IPS-20b (cell line): ENCODE results near the gene PRTG.
"Not testable (repeated sequence)": the region's sequence is repeated elsewhere in the genome, so short reads cannot be mapped to it uniquely, and the experiment has no call there.

Experiments
- H3K27ac ChIP-seq: one replicate; pipeline ENCODE4 v1.5.1; 2013; ENCODE audit warnings: low read length
- H3K27me3 ChIP-seq: 2 replicates; pipeline ENCODE4 v1.6.1; 2013; ENCODE audit warnings: mild to moderate bottlenecking, low read length, inconsistent platforms; ENCODE audit not compliant: insufficient read depth
- H3K36me3 ChIP-seq: 2 replicates; pipeline ENCODE4 v1.6.1; 2013; ENCODE audit warnings: low read depth, mild to moderate bottlenecking, inconsistent platforms, low read length, moderate library complexity; ENCODE audit not compliant: insufficient read depth
- H3K4me1 ChIP-seq: 2 replicates; pipeline ENCODE4 v1.6.1; 2013; ENCODE audit warnings: mild to moderate bottlenecking, control low read depth, inconsistent platforms, low read length, moderate library complexity; ENCODE audit not compliant: insufficient read depth
- H3K4me3 ChIP-seq: 2 replicates; pipeline ENCODE4 v1.5.1; 2013; ENCODE audit warnings: mild to moderate bottlenecking, low read length, inconsistent platforms
- H3K9ac ChIP-seq: 2 replicates; pipeline ENCODE4 v1.6.1; 2013; ENCODE audit warnings: low read depth, mild to moderate bottlenecking, inconsistent platforms, low read length, moderate library complexity
- H3K9me3 ChIP-seq: 2 replicates; pipeline ENCODE4 v1.6.1; 2013; ENCODE audit warnings: mild to moderate bottlenecking, low read depth, low read length, inconsistent platforms; ENCODE audit not compliant: insufficient read depth

The PRTG gene

DNA sequence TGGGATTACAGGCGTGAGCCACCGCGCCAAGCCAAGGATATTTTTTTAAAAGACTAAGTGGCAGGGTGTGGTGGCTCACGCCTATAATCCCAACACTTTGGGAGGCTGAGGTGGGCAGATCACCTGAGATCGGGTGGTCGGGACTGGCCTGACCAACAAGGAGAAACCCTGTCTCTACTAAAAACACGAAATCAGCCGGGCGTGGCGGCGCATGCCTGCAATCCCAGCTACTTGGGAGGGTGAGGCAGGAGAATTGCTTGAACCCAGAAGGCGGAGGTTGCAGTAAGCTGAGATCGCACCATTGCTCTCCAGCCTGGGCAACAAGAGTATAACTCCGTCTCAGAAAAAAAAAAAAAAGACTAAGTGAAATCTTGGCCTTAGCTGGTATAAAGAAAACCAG, 49.8 kb downstream of the PRTG start:
- H3K27me3 ChIP-seq, H3K4me3 ChIP-seq, H3K36me3 ChIP-seq, H3K27ac ChIP-seq, H3K9me3 ChIP-seq, H3K9ac ChIP-seq: not testable (repeated sequence)
- peaks cover 25% of the 10 kb centered on the region; the same call in 1 of the 2 replicates for H3K4me1 ChIP-seq

DNA sequence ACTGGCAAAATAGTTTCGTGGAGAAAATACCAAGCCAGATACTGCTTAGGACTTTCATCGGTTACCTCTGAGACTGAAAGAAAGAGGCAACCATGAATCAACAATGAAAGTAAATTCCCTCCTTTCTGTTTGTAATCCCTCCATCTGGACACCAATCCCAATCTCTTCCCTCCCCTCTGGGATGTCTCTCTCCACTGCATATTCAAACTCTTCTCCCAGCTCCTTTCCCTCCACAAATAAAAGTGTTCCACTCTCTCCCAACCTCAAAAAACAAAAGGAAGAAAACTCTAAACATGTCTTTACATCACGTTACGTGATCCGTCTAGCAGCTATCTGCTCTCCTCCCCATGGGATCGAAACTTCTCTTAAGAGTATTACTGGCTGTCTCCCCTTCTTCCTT, 55.2 kb downstream of the PRTG start:
- Histone ChIP-seq H3K27ac (no peak overlapping the region), H3K4me1 (no peaks in the 10 kb centered on the region), H3K36me3 (no peaks in the 10 kb centered on the region), H3K27me3 (no peaks in the 10 kb centered on the region), H3K9me3 (no peaks in the 10 kb centered on the region), H3K4me3 (no peak overlapping the region), H3K9ac (no peak overlapping the region)

DNA sequence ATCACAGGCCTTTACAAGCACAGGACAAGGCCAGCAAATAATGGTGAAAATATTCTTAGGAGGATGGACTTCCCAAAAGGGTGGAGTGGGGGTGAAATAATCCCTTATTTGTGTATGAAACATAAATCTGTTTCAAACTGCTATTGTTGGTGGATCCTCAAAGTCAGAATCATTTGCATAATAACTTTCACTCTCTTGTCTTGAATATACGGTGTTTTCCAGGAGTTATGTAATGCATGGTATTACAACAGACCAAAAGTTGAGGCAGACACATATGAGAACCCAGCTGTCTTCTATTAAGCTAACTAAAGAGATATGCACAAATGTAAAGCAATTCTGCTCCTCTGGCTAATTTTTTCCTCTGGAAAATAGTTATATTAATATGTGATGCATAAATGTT, 57.7 kb downstream of the PRTG start:
- Histone ChIP-seq H3K4me1 (no peaks in the 10 kb centered on the region), H3K36me3 (no peaks in the 10 kb centered on the region), H3K4me3 (no peak overlapping the region), H3K27me3 (no peaks in the 10 kb centered on the region), H3K27ac (no peak overlapping the region), H3K9me3 (no peaks in the 10 kb centered on the region), H3K9ac (no peak overlapping the region)

DNA sequence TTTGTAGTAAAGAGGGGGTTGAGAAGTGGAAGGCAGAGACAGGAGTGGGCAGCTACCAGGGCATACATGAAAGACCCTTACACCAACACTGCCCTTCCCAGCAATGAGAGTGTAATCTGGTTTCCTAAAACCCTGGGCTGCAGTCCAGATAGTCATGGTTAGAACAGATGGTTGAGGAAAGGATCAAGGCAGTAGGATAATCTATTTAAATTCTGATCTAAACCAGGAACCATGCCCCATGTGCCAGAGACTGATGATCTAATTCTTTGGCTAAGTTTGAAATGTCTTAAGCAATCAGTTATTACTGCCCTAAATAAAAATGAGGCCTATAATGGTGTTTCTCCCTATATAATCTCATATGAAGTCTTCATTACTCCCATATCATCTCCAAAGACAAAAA, 59.6 kb downstream of the PRTG start:
- Histone ChIP-seq H3K27ac (no peak overlapping the region), H3K27me3 (no peaks in the 10 kb centered on the region), H3K4me3 (no peak overlapping the region), H3K9ac (no peak overlapping the region), H3K4me1 (no peaks in the 10 kb centered on the region), H3K36me3 (no peaks in the 10 kb centered on the region), H3K9me3 (no peaks in the 10 kb centered on the region)

DNA sequence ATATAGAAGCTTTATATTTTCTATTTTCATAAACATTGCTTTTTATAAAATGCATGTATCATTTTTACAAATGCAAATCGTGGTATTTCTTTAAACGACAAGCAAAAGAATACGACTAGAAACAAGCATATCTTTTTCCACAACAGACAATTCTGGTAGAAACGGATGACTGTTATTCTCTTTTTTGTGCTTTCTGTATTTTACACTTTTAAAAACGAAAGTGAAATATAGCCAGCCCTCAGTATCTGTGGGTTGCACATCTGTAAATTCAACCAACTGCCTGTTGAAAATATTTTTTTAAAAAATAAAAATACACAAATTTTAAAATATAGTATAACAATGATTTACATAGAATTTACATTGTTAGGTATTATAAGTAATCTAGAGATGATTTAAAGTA, 61.3 kb downstream of the PRTG start:
- no peak overlapping the region for H3K9ac ChIP-seq
- H3K4me1 ChIP-seq, result peaks cover 3% of the 10 kb centered on the region; the same call in 1 of the 2 replicates
- no peak overlapping the region for H3K4me3 ChIP-seq
- H3K27ac ChIP-seq, result no peak overlapping the region
- no peaks in the 10 kb centered on the region for H3K9me3 ChIP-seq
- H3K36me3 ChIP-seq, result no peaks in the 10 kb centered on the region
- H3K27me3 ChIP-seq, result no peaks in the 10 kb centered on the region

DNA sequence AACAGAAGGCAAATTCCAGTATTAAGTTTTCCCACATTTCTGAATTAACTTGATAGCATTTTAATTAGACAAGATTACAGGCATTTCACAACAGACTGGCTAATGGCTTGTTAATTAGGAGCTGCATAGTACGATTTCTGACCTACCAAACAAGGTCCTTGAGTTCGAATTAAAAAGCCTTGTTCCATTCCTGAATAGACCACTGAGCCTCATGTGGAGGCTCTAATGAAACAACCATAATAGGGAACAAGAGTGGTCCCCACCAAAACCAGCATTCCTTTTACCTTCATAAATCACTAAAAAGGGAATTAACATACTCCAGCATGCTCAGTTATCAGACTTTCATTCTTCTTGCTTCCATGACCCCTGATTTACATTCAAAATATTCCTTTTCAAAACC, 66.4 kb downstream of the PRTG start:
- H3K9ac ChIP-seq, result no peak overlapping the region
- H3K9me3 ChIP-seq, result no peaks in the 10 kb centered on the region
- no peaks in the 10 kb centered on the region for H3K36me3 ChIP-seq
- no peak overlapping the region for H3K4me3 ChIP-seq
- no peaks in the 10 kb centered on the region for H3K27me3 ChIP-seq
- peaks cover 13% of the 10 kb centered on the region; the same call in 1 of the 2 replicates for H3K4me1 ChIP-seq
- no peak overlapping the region for H3K27ac ChIP-seq

DNA sequence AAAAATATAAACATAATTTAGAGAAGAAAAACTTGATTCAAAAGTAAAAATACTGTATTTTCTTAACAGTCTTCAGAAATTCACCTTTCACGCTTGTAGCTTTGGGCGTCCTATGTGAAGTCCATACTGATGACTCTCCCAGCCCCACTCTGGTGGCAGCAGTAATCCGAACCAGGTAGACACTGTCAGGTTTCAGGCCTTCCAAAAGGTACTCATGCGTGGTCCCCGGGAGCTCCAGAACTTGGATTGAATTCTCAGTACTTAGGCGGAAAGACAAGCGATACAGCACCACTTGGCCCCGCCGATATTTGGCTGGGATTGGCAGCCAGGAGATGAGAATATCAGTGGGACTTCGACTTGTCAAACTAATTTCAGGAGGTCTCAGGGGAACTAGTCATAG, 69.7 kb downstream of the PRTG start:
- Histone ChIP-seq H3K27ac (no peak overlapping the region), H3K4me1 (peaks cover 13% of the 10 kb centered on the region; the same call in 1 of the 2 replicates), H3K9me3 (no peaks in the 10 kb centered on the region), H3K27me3 (no peaks in the 10 kb centered on the region), H3K36me3 (no peaks in the 10 kb centered on the region), H3K9ac (no peak overlapping the region), H3K4me3 (no peak overlapping the region)

DNA sequence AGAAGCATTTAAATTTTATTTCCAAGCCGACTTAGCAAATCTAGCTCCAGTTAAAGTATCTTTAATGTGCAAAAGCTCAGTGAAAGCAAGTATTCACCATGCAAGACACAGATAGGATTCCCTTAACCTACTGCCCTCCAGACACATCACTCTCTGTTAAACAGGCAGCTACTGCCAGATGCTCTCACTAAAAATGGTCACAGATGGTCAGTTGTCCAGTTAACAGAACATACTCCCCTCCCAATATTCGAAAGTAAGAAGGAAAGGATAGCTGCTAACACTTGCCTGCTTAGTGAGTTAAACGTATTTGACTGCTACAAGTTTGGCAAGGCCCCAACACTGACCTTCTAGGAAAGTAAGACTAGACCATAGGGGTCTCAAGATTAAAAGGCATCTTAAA, 73.7 kb downstream of the PRTG start:
- Histone ChIP-seq H3K9ac (no peak overlapping the region), H3K36me3 (no peaks in the 10 kb centered on the region), H3K27me3 (no peaks in the 10 kb centered on the region), H3K9me3 (no peaks in the 10 kb centered on the region), H3K4me1 (no peaks in the 10 kb centered on the region), H3K4me3 (no peak overlapping the region), H3K27ac (no peak overlapping the region)

DNA sequence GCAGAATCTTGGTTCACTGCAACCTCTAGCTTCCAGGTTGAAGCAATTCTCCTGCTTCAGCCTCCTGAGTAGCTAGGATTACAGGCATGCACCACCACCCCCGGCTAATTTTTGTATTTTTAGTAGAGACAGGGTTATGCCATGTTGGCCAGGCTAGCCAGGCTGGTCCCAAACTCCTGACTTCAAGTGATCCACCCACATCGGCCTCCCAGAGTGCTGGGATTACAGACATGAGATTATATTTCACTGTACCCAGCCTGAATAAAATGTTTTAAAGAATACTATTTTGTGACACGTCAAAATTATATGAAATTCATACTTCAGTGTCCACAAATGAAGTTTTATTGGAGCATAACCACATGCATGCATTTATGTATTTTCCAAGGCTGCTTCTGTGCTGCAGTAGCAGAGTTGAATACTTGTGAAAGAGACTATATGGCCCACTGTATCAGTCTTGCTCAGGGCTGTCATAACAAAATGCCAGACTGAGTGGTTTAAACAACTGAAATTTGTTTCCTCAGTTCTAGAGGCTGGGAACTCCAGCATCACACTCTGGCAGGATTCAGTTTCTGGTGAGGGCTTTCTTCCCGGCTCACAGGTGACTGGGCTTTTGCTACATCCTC, 77.2 kb downstream of the PRTG start:
- H3K27me3 ChIP-seq, result no peaks in the 10 kb centered on the region
- H3K9ac ChIP-seq, result no peak overlapping the region
- no peak overlapping the region for H3K27ac ChIP-seq
- no peaks in the 10 kb centered on the region for H3K36me3 ChIP-seq
- no peak overlapping the region for H3K4me3 ChIP-seq
- H3K4me1 ChIP-seq, result peaks cover 24% of the 10 kb centered on the region
- H3K9me3 ChIP-seq, result no peaks in the 10 kb centered on the region

DNA sequence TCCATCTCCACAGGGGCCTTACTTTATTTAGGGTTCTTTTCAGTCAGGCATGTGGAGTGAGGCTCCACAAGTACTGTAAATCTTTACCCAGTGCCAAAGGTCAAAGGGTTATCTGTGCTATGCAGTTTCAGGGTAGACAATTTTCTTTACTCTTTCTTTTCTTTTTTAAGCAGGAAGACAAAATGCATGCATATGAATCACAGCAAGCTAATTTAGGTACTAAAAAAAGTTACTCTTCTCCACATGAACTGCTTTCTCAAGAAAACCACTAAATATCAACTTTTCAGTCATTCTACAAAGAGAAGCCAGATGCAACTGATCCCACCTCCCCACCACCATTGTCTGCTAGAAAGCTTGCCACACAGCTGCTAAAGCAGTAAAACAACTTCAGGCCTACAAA, 81.5 kb downstream of the PRTG start:
- Histone ChIP-seq H3K36me3 (no peaks in the 10 kb centered on the region), H3K27ac (no peak overlapping the region), H3K4me1 (peaks cover 32% of the 10 kb centered on the region), H3K4me3 (no peak overlapping the region), H3K9ac (no peak overlapping the region), H3K9me3 (no peaks in the 10 kb centered on the region), H3K27me3 (no peaks in the 10 kb centered on the region)

DNA sequence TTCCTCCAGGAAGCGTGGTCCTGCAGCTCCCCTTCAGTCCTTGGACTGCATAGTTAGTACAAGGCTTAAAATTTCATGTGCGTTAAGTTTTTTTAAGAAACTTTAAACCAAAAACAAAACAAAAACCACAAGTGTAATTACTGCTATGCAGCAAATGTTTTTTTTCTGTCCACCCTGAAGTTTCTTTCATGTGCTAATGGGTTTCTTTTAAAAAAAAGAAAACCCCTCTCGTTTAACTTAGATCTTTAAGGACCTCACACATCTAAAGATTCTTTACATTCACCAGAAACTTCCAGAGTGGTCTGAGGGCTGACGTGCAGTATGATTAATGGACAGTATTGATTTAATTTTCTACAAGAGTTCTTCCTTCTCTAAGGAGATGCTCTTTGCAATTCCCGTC, 82.8 kb downstream of the PRTG start:
- no peaks in the 10 kb centered on the region for H3K9me3 ChIP-seq
- no peak overlapping the region for H3K4me3 ChIP-seq
- H3K27ac ChIP-seq, result no peak overlapping the region
- peaks cover 32% of the 10 kb centered on the region for H3K4me1 ChIP-seq
- peak overlapping the region; percentile 38; the same call in 1 of the 2 replicates for H3K9ac ChIP-seq
- no peaks in the 10 kb centered on the region for H3K27me3 ChIP-seq
- no peaks in the 10 kb centered on the region for H3K36me3 ChIP-seq

DNA sequence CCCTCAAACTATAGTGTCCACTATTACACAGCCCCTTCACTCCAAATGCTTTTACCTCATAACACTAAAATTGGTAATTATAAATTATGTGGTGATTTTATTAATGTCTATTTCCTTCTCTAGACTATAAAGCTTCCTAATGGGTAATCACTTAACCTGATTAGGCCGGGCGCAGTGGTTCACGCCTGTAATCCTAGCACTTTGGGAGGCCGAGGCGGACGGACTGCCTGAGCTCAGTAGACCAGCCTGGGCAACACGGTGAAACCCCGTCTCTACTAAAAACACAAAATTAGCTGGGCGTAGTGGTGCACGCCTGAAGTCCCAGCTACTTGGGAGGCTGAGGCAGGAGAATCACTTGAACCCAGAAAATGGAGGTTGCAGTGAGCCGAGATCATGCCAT, 83.5 kb downstream of the PRTG start:
- no peak overlapping the region for H3K27ac ChIP-seq
- H3K4me1 ChIP-seq, result peaks cover 32% of the 10 kb centered on the region
- H3K9me3 ChIP-seq, result no peaks in the 10 kb centered on the region
- H3K9ac ChIP-seq, result no peak overlapping the region
- no peaks in the 10 kb centered on the region for H3K36me3 ChIP-seq
- no peak overlapping the region for H3K4me3 ChIP-seq
- H3K27me3 ChIP-seq, result no peaks in the 10 kb centered on the region
